Skeletal muscle cell (primary cell): Measurements from ENCODE around the gene DNM3.
"Not testable (repeated sequence)": the region's sequence is repeated elsewhere in the genome, so short reads cannot be mapped to it uniquely, and the experiment has no call there.

Experiments used
- DNase-seq: peaks from one replicate; pipeline ENCODE4 v3.0.0-alpha.2; 2010; ENCODE audit warnings: low read depth
- H3K4me3 ChIP-seq: 2 replicates; pipeline ENCODE4 v1.5.1; 2011; ENCODE audit warnings: low read depth, mild to moderate bottlenecking, control low read depth, low read length, moderate library complexity

Gene DNM3

GRCh38 chr1:172276120-172276818 is 435.0 kb downstream of the DNM3 start:
- DNase-seq, result no peak
- H3K4me3 ChIP-seq, result no peak overlapping the region

DNA sequence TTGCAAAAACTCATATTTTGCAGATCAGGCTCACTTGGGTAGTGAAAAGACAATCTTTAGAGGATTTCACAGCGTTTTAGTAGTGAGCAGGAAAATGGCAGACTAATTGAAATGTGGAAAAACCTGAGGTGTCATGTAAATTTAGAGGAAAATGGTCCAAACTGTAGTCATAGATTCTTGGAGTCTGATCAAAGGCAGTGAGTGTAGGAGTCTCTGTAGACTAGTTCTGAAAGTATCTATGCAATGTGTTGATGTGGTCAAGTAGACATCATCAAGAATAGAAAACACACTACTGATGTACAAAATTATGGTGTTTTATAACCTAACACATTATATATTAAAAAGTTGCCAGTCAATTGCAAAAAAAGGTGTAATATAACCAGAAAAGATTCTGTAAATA is 436.0 kb downstream of the DNM3 start:
- H3K4me3 ChIP-seq, result no peak overlapping the region
- DNase-seq, result peak; percentile 50

DNA sequence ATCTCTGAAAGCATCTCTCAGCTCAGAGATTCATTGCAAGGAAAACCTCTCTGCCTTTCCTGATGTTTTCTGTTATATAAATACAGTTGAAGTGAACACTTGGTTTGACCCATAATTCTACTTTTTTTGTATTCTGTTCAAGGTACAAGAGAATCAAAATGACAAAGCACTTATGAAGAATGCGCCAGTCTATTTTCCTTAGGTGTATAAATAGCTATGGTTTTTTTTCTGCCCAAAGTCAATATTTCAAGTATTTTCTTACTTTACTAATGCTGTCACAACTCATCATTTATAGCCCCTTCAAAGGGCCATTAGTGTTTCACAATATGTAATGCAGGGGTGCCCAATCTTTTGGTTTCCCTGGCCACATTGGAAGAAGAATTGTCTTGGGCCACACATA is 436.7 kb downstream of the DNM3 start:
- DNase-seq, result no peak

DNA sequence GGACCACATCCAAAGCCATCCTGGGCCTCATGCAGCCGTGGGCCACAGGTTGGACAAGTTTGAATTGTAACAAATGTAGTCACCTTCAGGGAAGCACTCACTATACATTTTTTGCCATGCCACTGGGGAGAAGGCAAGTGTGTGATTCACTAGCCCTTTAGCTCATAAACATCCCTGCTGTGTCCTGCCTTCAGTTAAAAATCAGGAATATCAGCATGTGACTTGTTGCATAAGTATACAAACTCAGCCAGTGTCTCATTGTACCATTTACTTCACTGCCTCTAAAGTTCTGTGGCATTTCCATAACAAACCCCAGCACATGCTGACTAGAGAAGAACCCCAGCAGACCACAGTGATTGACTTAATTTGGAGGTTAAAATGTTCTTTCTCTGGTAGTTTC is 437.2 kb downstream of the DNM3 start:
- H3K4me3 ChIP-seq, result no peak overlapping the region
- DNase-seq, result peak; percentile 82

More for the DNA sequence above, 436.7 kb downstream of the DNM3 start:
- no peak overlapping the region for H3K4me3 ChIP-seq

DNA sequence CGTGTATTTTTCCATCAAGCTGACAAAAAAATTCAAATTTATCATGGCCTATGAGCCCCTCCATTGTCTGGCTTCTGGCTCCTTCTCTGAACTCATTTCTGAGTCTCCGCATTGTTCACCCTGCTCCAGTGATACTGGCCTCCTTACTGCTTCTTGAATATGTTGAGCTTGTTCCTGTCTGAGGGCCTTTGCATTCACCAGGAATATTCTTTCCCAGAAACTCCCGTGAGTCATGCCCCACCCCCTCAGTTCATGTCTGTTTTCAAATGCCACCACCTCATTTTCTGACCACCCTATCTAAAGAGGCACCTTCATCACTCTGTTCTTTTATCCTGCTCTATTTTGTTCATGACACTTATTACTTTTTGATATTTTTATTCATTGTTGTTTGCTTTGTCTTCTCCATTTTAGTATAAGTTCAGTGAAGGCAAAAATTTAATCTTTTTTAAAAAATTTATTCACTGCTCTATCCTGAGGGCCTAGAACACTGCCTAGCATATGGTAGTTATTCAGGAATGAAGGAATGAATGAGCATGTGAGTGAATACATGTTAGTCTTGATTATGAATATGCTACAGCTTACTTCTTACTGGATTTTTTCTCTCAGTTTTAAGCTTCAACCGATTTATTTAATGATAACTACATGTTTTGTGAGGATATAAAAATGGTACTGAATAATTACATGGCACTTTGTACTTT is 438.8 kb downstream of the DNM3 start:
- no peak for DNase-seq
- H3K4me3 ChIP-seq, result no peak overlapping the region

GRCh38 chr1:172283766-172284165 is 442.5 kb downstream of the DNM3 start:
- H3K4me3 ChIP-seq, result no peak overlapping the region
- no peak for DNase-seq

- H3K4me3 ChIP-seq, result no peak overlapping the region
- DNase-seq, result peak; percentile 92
Observed at GRCh38 chr1:172286629-172287076, 445.4 kb downstream of the DNM3 start.

DNA sequence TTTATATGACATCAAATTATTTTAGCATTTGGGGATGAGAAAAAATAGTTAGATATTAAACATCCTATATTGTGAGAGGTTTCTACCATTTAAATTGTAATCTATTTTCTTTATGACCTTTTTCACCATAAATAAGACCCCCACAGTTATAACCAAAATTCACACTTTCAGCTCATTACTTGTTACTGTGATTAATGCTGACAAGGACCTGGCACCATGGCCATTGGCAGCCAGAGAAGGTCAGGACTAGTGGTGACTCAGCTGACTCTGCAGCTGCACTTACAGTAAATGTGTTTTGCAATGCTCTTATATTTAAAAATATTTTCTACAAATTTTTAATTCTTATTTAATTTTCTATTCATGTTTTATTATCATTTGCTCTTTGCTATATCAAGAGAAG is 445.9 kb downstream of the DNM3 start:
- peak; percentile 62 for DNase-seq
- H3K4me3 ChIP-seq, result no peak overlapping the region

- H3K4me3 ChIP-seq, result no peak overlapping the region
- no peak for DNase-seq
Observed at GRCh38 chr1:172288581-172288980, 447.3 kb downstream of the DNM3 start.

GRCh38 chr1:172289448-172289847 is 448.1 kb downstream of the DNM3 start:
- no peak overlapping the region for H3K4me3 ChIP-seq
- no peak for DNase-seq

- no peak for DNase-seq
- H3K4me3 ChIP-seq, result no peak overlapping the region
Observed at GRCh38 chr1:172292840-172293239, 451.5 kb downstream of the DNM3 start.

GRCh38 chr1:172293429-172293828 is 452.1 kb downstream of the DNM3 start:
- no peak for DNase-seq
- H3K4me3 ChIP-seq, result no peak overlapping the region

GRCh38 chr1:172298141-172298540 is 456.8 kb downstream of the DNM3 start:
- no peak overlapping the region for H3K4me3 ChIP-seq
- DNase-seq, result no peak

- DNase-seq, result no peak
- H3K4me3 ChIP-seq, result no peak overlapping the region
Observed at GRCh38 chr1:172298911-172299310, 457.6 kb downstream of the DNM3 start.

DNA sequence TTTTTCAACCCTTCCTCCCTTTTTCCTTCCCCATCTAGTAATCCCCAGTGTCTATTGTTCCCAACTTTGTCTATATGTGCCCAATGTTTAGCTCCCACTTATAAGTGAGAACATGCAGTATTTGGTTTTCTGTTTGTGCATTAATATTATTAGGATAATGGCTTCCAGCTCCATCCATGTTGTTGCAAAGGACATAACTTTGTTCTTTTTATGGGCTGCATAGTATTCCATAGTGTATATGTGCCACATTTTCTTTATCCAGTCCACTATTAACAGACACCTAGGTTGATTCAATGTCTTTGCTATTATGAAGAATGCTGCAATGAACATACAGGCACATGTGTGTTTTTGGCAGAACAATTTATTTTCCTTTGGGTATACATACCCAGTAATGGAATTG is 458.2 kb downstream of the DNM3 start:
- no peak for DNase-seq
- H3K4me3 ChIP-seq, result no peak overlapping the region

DNA sequence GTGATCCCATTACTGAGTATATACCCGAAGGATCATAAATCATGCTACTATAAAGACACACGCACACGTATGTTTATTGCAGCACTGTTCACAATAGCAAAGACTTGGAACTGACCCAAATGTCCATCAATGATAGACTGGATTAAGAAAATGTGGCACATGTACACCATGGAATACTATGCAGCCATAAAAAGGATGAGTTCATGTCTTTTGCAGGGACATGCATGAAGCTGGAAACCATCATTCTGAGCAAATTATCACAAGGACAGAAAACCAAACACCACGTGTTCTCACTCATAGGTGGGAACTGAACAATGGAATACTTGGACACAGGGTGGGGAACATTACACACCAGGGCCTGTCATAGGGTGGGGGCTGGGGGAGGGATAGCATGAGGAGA is 466.2 kb downstream of the DNM3 start:
- not testable (repeated sequence) for DNase-seq, H3K4me3 ChIP-seq

DNA sequence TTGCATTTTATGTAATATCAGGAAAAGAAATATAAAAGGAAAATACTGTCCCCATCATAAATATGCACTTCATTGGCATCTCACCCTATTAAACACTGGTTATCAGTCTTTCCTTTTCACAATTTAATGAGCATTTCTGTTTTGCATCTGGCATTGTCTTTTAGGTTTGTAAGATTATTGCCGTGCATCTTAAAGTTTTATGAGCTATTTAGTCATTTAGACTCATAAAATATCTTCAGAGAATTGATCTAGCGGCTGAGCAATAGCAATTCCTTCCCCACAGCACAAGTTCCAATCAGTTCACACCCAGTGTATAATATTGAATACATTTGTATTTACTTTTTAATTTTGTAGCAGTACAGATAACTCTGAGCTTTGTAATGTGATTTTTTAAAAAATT is 466.8 kb downstream of the DNM3 start:
- H3K4me3 ChIP-seq, result no peak overlapping the region
- DNase-seq, result no peak

DNA sequence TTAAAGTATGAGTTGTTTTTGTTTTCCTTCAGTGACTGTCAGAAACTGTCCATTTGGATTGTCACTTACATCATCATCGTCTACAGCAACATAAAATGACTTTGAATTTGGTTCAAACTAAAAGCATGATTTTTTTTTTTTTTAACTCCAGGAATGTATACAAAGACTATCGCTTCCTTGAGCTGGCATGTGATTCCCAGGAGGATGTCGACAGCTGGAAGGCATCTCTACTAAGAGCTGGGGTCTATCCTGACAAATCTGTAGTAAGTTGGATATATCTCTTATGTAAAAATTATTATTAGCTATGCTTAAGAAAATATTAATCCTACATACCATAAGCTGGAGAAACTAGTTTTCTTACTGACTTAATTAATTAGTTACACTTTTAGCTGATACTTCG is 467.3 kb downstream of the DNM3 start:
- no peak for DNase-seq
- no peak overlapping the region for H3K4me3 ChIP-seq

- H3K4me3 ChIP-seq, result no peak overlapping the region
- no peak for DNase-seq
Observed at GRCh38 chr1:172320733-172321132, 479.4 kb downstream of the DNM3 start.

- H3K4me3 ChIP-seq, result peak overlapping the region; percentile 22
Observed at GRCh38 chr1:172321451-172321850, 480.2 kb downstream of the DNM3 start.

More at GRCh38 chr1:172321451-172321850, 480.2 kb downstream of the DNM3 start:
- DNase-seq, result peak; percentile 71
